H9 (cell line): ENCODE data around the gene SRC. TPM values are rescaled to one million over a fixed set of nuclear protein-coding genes. Genes with fewer than 3 reads are reported as not detected.
"Not testable (repeated sequence)": the region's sequence is repeated elsewhere in the genome, so short reads cannot be mapped to it uniquely, and the experiment has no call there.

Experiments
- DNase-seq: peaks from one replicate; pipeline ENCODE4 v3.0.0-alpha.2; 2017
- H2AFZ ChIP-seq: one replicate; pipeline ENCODE4 v1.6.1; 2013; ENCODE audit warnings: mild to moderate bottlenecking, low read length, control low read depth, moderate library complexity
- H2AK5ac ChIP-seq: 2 replicates; pipeline ENCODE4 v1.6.1; 2013; ENCODE audit warnings: low read length, control low read depth, mixed read lengths; ENCODE audit not compliant: insufficient read length
- H2BK120ac ChIP-seq: one replicate; pipeline ENCODE4 v1.6.1; 2013; ENCODE audit warnings: low read depth, mild to moderate bottlenecking, low read length, control low read depth, inconsistent platforms; ENCODE audit not compliant: poor library complexity, severe bottlenecking
- H2BK12ac ChIP-seq: 2 replicates; pipeline ENCODE4 v1.6.1; 2013; ENCODE audit warnings: low read length, control low read depth, mixed read lengths, low read depth; ENCODE audit not compliant: insufficient read length
- H2BK15ac ChIP-seq: 2 replicates; pipeline ENCODE4 v1.6.1; 2013; ENCODE audit warnings: low read depth, low read length, control low read depth
- H2BK20ac ChIP-seq: one replicate; pipeline ENCODE4 v1.6.1; 2013; ENCODE audit warnings: low read depth, mild to moderate bottlenecking, low read length, control low read depth, inconsistent platforms; ENCODE audit not compliant: poor library complexity, severe bottlenecking
- H2BK5ac ChIP-seq: 2 replicates; pipeline ENCODE4 v1.6.1; 2013; ENCODE audit warnings: low read length, control low read depth, mixed read lengths; ENCODE audit not compliant: insufficient read length
- H3K14ac ChIP-seq: 2 replicates; pipeline ENCODE4 v1.6.1; 2013; ENCODE audit warnings: low read length, control low read depth; ENCODE audit not compliant: insufficient read depth
- H3K18ac ChIP-seq: 2 replicates; pipeline ENCODE4 v1.6.1; 2013; ENCODE audit warnings: low read depth, mild to moderate bottlenecking, mixed read lengths, low read length, control low read depth; ENCODE audit not compliant: insufficient read length
- H3K23ac ChIP-seq: 2 replicates; pipeline ENCODE4 v1.6.1; 2013; ENCODE audit warnings: low read length, control low read depth, mixed read lengths, low read depth; ENCODE audit not compliant: insufficient read length
- H3K23me2 ChIP-seq: 2 replicates; pipeline ENCODE4 v1.6.1; 2013; ENCODE audit warnings: low read depth, mild to moderate bottlenecking, mixed read lengths, low read length, control low read depth; ENCODE audit not compliant: insufficient read length, poor library complexity, severe bottlenecking
- H3K27ac ChIP-seq: 2 replicates; pipeline ENCODE4 v1.5.1; 2013; ENCODE audit warnings: low read length, control low read depth, mixed read lengths, low read depth; ENCODE audit not compliant: insufficient read length
- H3K27me3 ChIP-seq: 2 replicates; pipeline ENCODE4 v1.6.1; 2013; ENCODE audit warnings: low read length, control low read depth, inconsistent platforms; ENCODE audit not compliant: insufficient read depth
- H3K4ac ChIP-seq: 2 replicates; pipeline ENCODE4 v1.6.1; 2013; ENCODE audit warnings: low read depth, mild to moderate bottlenecking, control low read depth, inconsistent platforms, low read length, moderate library complexity
- H3K4me1 ChIP-seq: 2 replicates; pipeline ENCODE4 v1.6.1; 2013; ENCODE audit warnings: low read length, control low read depth, inconsistent platforms; ENCODE audit not compliant: insufficient read depth
- H3K4me2 ChIP-seq: 2 replicates; pipeline ENCODE4 v1.6.1; 2013; ENCODE audit warnings: low read length, control low read depth, mixed read lengths; ENCODE audit not compliant: insufficient read length, insufficient read depth
- H3K56ac ChIP-seq: 2 replicates; pipeline ENCODE4 v1.6.1; 2013; ENCODE audit warnings: low read depth, mild to moderate bottlenecking, mixed read lengths, low read length, control low read depth; ENCODE audit not compliant: insufficient read length
- H3K79me1 ChIP-seq: 2 replicates; pipeline ENCODE4 v1.6.1; 2013; ENCODE audit warnings: low read depth, mild to moderate bottlenecking, moderate library complexity, low read length, control low read depth, inconsistent platforms; ENCODE audit not compliant: insufficient read depth, poor library complexity, severe bottlenecking
- H3K79me2 ChIP-seq: 2 replicates; pipeline ENCODE4 v1.6.1; 2013; ENCODE audit warnings: low read length, control low read depth, inconsistent platforms; ENCODE audit not compliant: insufficient read depth
- H3K9ac ChIP-seq: 2 replicates; pipeline ENCODE4 v1.6.1; 2013; ENCODE audit warnings: low read length, control low read depth, mixed read lengths; ENCODE audit not compliant: insufficient read length; ENCODE audit errors: extremely low read depth
- H3K9me3 ChIP-seq: one replicate; pipeline ENCODE4 v1.6.1; 2013; ENCODE audit warnings: low read depth, low read length, inconsistent platforms; ENCODE audit not compliant: control insufficient read depth
- H3T11ph ChIP-seq: one replicate; pipeline ENCODE4 v1.6.1; 2013; ENCODE audit warnings: mild to moderate bottlenecking, low read length, control low read depth, inconsistent platforms
- H4K20me1 ChIP-seq: one replicate; pipeline ENCODE4 v1.6.1; 2013; ENCODE audit not compliant: control insufficient read depth, insufficient read length, insufficient read depth
- H4K5ac ChIP-seq: 2 replicates; pipeline ENCODE4 v1.6.1; 2013; ENCODE audit warnings: low read depth, mild to moderate bottlenecking, mixed read lengths, low read length, control low read depth; ENCODE audit not compliant: insufficient read length
- H4K8ac ChIP-seq: replicated peaks from 2 replicates; pipeline ENCODE4 v1.6.1; 2013; ENCODE audit warnings: low read length, control low read depth, mixed read lengths, low read depth; ENCODE audit not compliant: insufficient read length
- H4K91ac ChIP-seq: 2 replicates; pipeline ENCODE4 v1.6.1; 2013; ENCODE audit warnings: low read depth, mild to moderate bottlenecking, moderate library complexity, mixed read lengths, low read length, control low read depth; ENCODE audit not compliant: insufficient read length
- H3K27ac Mint-ChIP-seq, 3 experiments: 2 replicates in 2 of 3; 3 replicates in 1 of 3; pipeline ENCODE4 v1.8.0; 2020 to 2021; ENCODE audit warnings: mixed read lengths in 3 of 3, mild to moderate bottlenecking in 1 of 3, moderate library complexity in 1 of 3
- H3K27me3 Mint-ChIP-seq: 2 replicates; pipeline ENCODE4 v1.8.0; 2021; ENCODE audit warnings: low read depth, mild to moderate bottlenecking, moderate library complexity, mixed read lengths
- H3K36me3 Mint-ChIP-seq, 3 experiments: 2 replicates in 2 of 3; 3 replicates in 1 of 3; pipeline ENCODE4 v1.8.0; 2020 to 2021; ENCODE audit warnings: low read depth in 3 of 3, mixed read lengths in 3 of 3; ENCODE audit not compliant: insufficient read depth in 1 of 3
- H3K4me1 Mint-ChIP-seq, 2 experiments: 2 replicates each; pipeline ENCODE4 v1.8.0; 2020; ENCODE audit warnings: mixed read lengths in 2 of 2
- H3K4me3 Mint-ChIP-seq, 2 experiments: 2 replicates in 1 of 2; 3 replicates in 1 of 2; pipeline ENCODE4 v1.8.0; 2020 to 2021; ENCODE audit warnings: mild to moderate bottlenecking in 2 of 2, mixed read lengths in 2 of 2, moderate library complexity in 1 of 2
- H3K9me3 Mint-ChIP-seq, 2 experiments: 2 replicates in 1 of 2; 3 replicates in 1 of 2; pipeline ENCODE4 v1.8.0; 2020; ENCODE audit warnings: mild to moderate bottlenecking in 2 of 2, mixed read lengths in 2 of 2, moderate library complexity in 1 of 2
- CTCF ChIP-seq: fragments of 200-600 bp; sonication (generic); conservative IDR thresholded peaks from 3 replicates; pipeline ENCODE4 v1.8.0; 2021; ENCODE audit warnings: antibody characterized with exemption, mild to moderate bottlenecking
- WGBS: extraction: QIAGEN DNeasy Blood & Tissue Kit; methylation state at CpG from one replicate; pipeline ENCODE4 v1.1.7; 2013; ENCODE audit warnings: missing lambda C conversion rate, low lambda C conversion rate, mixed read lengths; ENCODE audit not compliant: insufficient read length; ENCODE audit errors: extremely low coverage; 5-methylcytosine and 5-hydroxymethylcytosine counted together
- total RNA-seq: library from RNA; stranded (reverse); gene quantifications from 2 replicates; pipeline ENCODE4 v1.2.1, GENCODE V29; 2021

SRC gene
- total RNA-seq, 1 experiment from 2014 or later, result 44.5 TPM

- H3K23me2 ChIP-seq, result no peaks in the 10 kb centered on the region
- H2BK120ac ChIP-seq, result no peak overlapping the region
- H4K8ac ChIP-seq, result no peak overlapping the region
- H4K20me1 ChIP-seq, result no peaks in the 10 kb centered on the region
- no peak overlapping the region for H4K5ac ChIP-seq
- peak overlapping the region in 1 of 3 experiments; percentile 91; a peak in 2 of 7 replicates for H3K27ac Mint-ChIP-seq
- peak overlapping the region in 1 of 2 experiments; percentile 38; a peak in 2 of 5 replicates for H3K4me3 Mint-ChIP-seq
- H4K91ac ChIP-seq, result no peak overlapping the region
- no peaks in the 10 kb centered on the region for H3K27me3 Mint-ChIP-seq
- H3K56ac ChIP-seq, result no peak overlapping the region
- H3K9ac ChIP-seq, result no peak overlapping the region
- H3K23ac ChIP-seq, result no peak overlapping the region
- H3K9me3 ChIP-seq, result no peaks in the 10 kb centered on the region
- H3K36me3 Mint-ChIP-seq, result no peaks in the 10 kb centered on the region
- no peaks in the 10 kb centered on the region for H3K4me1 ChIP-seq
- H3K27ac ChIP-seq, result no peak overlapping the region
- H3K4ac ChIP-seq, result no peak overlapping the region
- H2BK15ac ChIP-seq, result no peak overlapping the region
- H2AK5ac ChIP-seq, result no peak overlapping the region
- peaks cover 21 to 22% of the 10 kb centered on the region in 2 experiments for H3K4me1 Mint-ChIP-seq
- H3K4me2 ChIP-seq, result no peak overlapping the region
- TF ChIP-seq CTCF, result no peak
- peak; percentile 29 for DNase-seq
- H3K79me1 ChIP-seq, result no peaks in the 10 kb centered on the region
- no peak overlapping the region for H3T11ph ChIP-seq
- H3K14ac ChIP-seq, result no peak overlapping the region
- no peaks in the 10 kb centered on the region for H3K79me2 ChIP-seq
- no peak overlapping the region for H2BK5ac ChIP-seq
- no peak overlapping the region for H2BK12ac ChIP-seq
- no peak overlapping the region for H2BK20ac ChIP-seq
- WGBS, result no CpG with 5 or more reads among the region's 8 CpGs
- H3K18ac ChIP-seq, result no peak overlapping the region
- no peaks in the 10 kb centered on the region for H3K9me3 Mint-ChIP-seq
- no peak overlapping the region for H2AFZ ChIP-seq
- H3K27me3 ChIP-seq, result no peaks in the 10 kb centered on the region; the same call in 1 of the 2 replicates
These were observed 8.5 kb upstream of the SRC start for GRCh38 chr20:37337208-37337991.

- H3K27ac ChIP-seq, H3T11ph ChIP-seq, H3K4me3 Mint-ChIP-seq, H2BK5ac ChIP-seq, H4K20me1 ChIP-seq, H4K8ac ChIP-seq, H3K9me3 Mint-ChIP-seq, H3K4me1 ChIP-seq, DNase-seq, H2AFZ ChIP-seq, H3K23me2 ChIP-seq, H3K9me3 ChIP-seq, H3K23ac ChIP-seq, H2BK120ac ChIP-seq, H3K4me2 ChIP-seq, H2BK15ac ChIP-seq, H3K4ac ChIP-seq, H3K36me3 Mint-ChIP-seq, H3K79me2 ChIP-seq, H2BK12ac ChIP-seq, H3K27me3 Mint-ChIP-seq, H3K56ac ChIP-seq, H3K9ac ChIP-seq, H2BK20ac ChIP-seq, H2AK5ac ChIP-seq, H3K27ac Mint-ChIP-seq, H4K91ac ChIP-seq, H3K14ac ChIP-seq, H3K79me1 ChIP-seq, H4K5ac ChIP-seq, H3K27me3 ChIP-seq, H3K18ac ChIP-seq: not testable (repeated sequence)
- WGBS, result no CpG with 5 or more reads among the region's 8 CpGs
- peaks cover 20 to 21% of the 10 kb centered on the region in 2 experiments for H3K4me1 Mint-ChIP-seq
These were observed 7.6 kb upstream of the SRC start for GRCh38 chr20:37338380-37338779.
